HCT116 (cell line): Measurements from ENCODE around the gene SDHD. TPM values are rescaled to one million over a fixed set of nuclear protein-coding genes. Genes with fewer than 3 reads are reported as not detected.

Experiments
- ATAC-seq: fragments of 200-7000 bp; cut with Tn5 transposase; 2 replicates; pipeline ENCODE4 v1.9.1; 2020; ENCODE audit warnings: mild to moderate bottlenecking, moderate library complexity
- BruUV-seq: library from RNA; stranded (reverse); fragments of 400-500 nt; replicated peaks from 2 replicates; lab custom pipeline; 2021; lab: Mats Ljungman, UMichigan
- CTCF ChIA-PET: fragments of 300-600 bp; sonication (Branson Sonifier 250); formaldehyde crosslinking; loops from one replicate; lab custom pipeline; 2021; ENCODE audit warnings: antibody characterized with exemption; lab: Charles Lee
- POLR2A ChIA-PET: fragments of 300-600, 350-600 bp; sonication (Branson Sonifier 250); formaldehyde crosslinking; loops from one replicate; lab custom pipeline; 2021; ENCODE audit warnings: antibody characterized with exemption; lab: Charles Lee
- RAD21 ChIA-PET, 2 experiments: fragments of 300-600 bp; sonication (Branson Sonifier 250); formaldehyde crosslinking; loops; one replicate each; lab custom pipeline; 2023; ENCODE audit warnings: low total read pairs in 2 of 2; ENCODE audit not compliant: uncharacterized antibody in 2 of 2, unreplicated experiment in 2 of 2, low non-redundant PET in 1 of 2; lab: Charles Lee
- DNase-seq: peaks from one replicate; pipeline ENCODE4 v3.0.0-alpha.2; 2010; ENCODE audit warnings: low read depth, low spot score
- H2AFZ ChIP-seq: fragments of 200-600 bp; shearing (Covaris generic), sonication (generic); 2 replicates; pipeline ENCODE4 v1.6.1; 2017; ENCODE audit warnings: low read depth, mixed run types, mixed read lengths, antibody characterized with exemption, low read length; ENCODE audit not compliant: poor library complexity, severe bottlenecking
- H3K27ac ChIP-seq: 2 replicates; pipeline ENCODE4 v1.5.1; 2012; ENCODE audit warnings: low read depth, low read length
- H3K27me3 ChIP-seq: fragments of 200-600 bp; sonication (generic); 2 replicates; pipeline ENCODE4 v1.6.1; 2016; ENCODE audit warnings: mixed run types, low read length, mixed read lengths; ENCODE audit not compliant: insufficient read depth
- H3K36me3 ChIP-seq, 2 experiments: fragments of 200-500 bp in 1 of 2; fragments of 200-600 bp in 1 of 2; sonication (Bioruptor generic) in 1 of 2; sonication (generic) in 1 of 2; 2 replicates each; pipeline versions ENCODE4 v1.5.1 to v1.6.1; 2014 to 2016; ENCODE audit warnings: low read length in 2 of 2, inconsistent platforms in 1 of 2, mixed read lengths in 1 of 2, mixed run types in 1 of 2; ENCODE audit not compliant: insufficient read depth in 2 of 2, control insufficient read depth in 1 of 2
- H3K4me1 ChIP-seq, 2 experiments: fragments of 200-600 bp in 1 of 2; sonication (generic) in 1 of 2; 2 replicates each; pipeline versions ENCODE4 v1.5.1 to v1.6.1; 2012 to 2017; ENCODE audit warnings: low read length in 2 of 2, inconsistent platforms in 1 of 2, mild to moderate bottlenecking in 1 of 2, mixed read lengths in 1 of 2, mixed run types in 1 of 2, moderate library complexity in 1 of 2; ENCODE audit not compliant: insufficient read depth in 2 of 2, control insufficient read depth in 1 of 2
- H3K4me2 ChIP-seq: fragments of 200-600 bp; sonication (generic); 2 replicates; pipeline ENCODE4 v1.6.1; 2017; ENCODE audit warnings: mixed run types, low read length, mixed read lengths
- H3K4me3 ChIP-seq, 2 experiments: fragments of 200-600 bp in 1 of 2; sonication (generic) in 1 of 2; replicated peaks in 1 of 2; 2 replicates each; pipeline ENCODE4 v1.5.1; 2011 to 2016; ENCODE audit warnings: low read length in 2 of 2, control low read depth in 1 of 2, low read depth in 1 of 2, mild to moderate bottlenecking in 1 of 2, mixed read lengths in 1 of 2, mixed run types in 1 of 2
- H3K79me2 ChIP-seq: fragments of 200-600 bp; sonication (generic); 2 replicates; pipeline ENCODE4 v1.6.1; 2017; ENCODE audit warnings: mild to moderate bottlenecking, mixed run types, low read length, moderate library complexity, mixed read lengths; ENCODE audit not compliant: insufficient read depth
- H3K9ac ChIP-seq: fragments of 200-600 bp; sonication (generic); 2 replicates; pipeline ENCODE4 v1.6.1; 2016; ENCODE audit warnings: low read length, mixed read lengths
- H3K9me2 ChIP-seq: fragments of 200-600 bp; sonication (generic), shearing (Covaris generic); 2 replicates; pipeline ENCODE4 v1.6.1; 2017; ENCODE audit warnings: mixed run types, mild to moderate bottlenecking, moderate library complexity; ENCODE audit not compliant: insufficient read depth
- H3K9me3 ChIP-seq, 2 experiments: fragments of 200-500 bp in 1 of 2; fragments of 200-600 bp in 1 of 2; sonication (Bioruptor generic) in 1 of 2; sonication (generic) in 1 of 2; 2 replicates each; pipeline ENCODE4 v1.6.1; 2014 to 2017; ENCODE audit warnings: low read length in 2 of 2, mixed read lengths in 2 of 2, inconsistent platforms in 1 of 2, low read depth in 1 of 2, mild to moderate bottlenecking in 1 of 2, mixed run types in 1 of 2, moderate library complexity in 1 of 2; ENCODE audit not compliant: control insufficient read depth in 1 of 2, insufficient read depth in 1 of 2
- H4K20me1 ChIP-seq: fragments of 200-600 bp; sonication (generic), shearing (Covaris generic); 2 replicates; pipeline ENCODE4 v1.6.1; 2017; ENCODE audit warnings: mixed run types, mild to moderate bottlenecking, moderate library complexity; ENCODE audit not compliant: insufficient read depth
- CBX3 ChIP-seq: IDR thresholded peaks from 2 replicates; pipeline ENCODE4 v1.6.1; 2012; ENCODE audit warnings: low read depth
- CEBPB ChIP-seq: IDR thresholded peaks from 2 replicates; pipeline ENCODE4 v1.6.1; 2012; ENCODE audit warnings: low read depth
- EGR1 ChIP-seq: IDR thresholded peaks from 2 replicates; pipeline ENCODE4 v1.6.1; 2012; ENCODE audit warnings: low read depth
- ELF1 ChIP-seq: IDR thresholded peaks from 2 replicates; pipeline ENCODE4 v1.6.1; 2012; ENCODE audit warnings: low read depth, borderline replicate concordance
- EZH2 ChIP-seq: fragments of 200-600 bp; sonication (generic); IDR thresholded peaks from 2 replicates; pipeline ENCODE4 v1.6.1; 2017; ENCODE audit warnings: antibody characterized with exemption, mixed run types
- JUND ChIP-seq: IDR thresholded peaks from 2 replicates; pipeline ENCODE4 v1.6.1; 2012
- POLR2A ChIP-seq: IDR thresholded peaks from 2 replicates; pipeline ENCODE4 v1.7.0; 2011; ENCODE audit warnings: borderline replicate concordance; ENCODE audit not compliant: insufficient read depth, insufficient read length; ENCODE audit errors: extremely low read depth
- POLR2AphosphoS5 ChIP-seq: IDR thresholded peaks from 2 replicates; pipeline ENCODE4 v1.6.1; 2011; ENCODE audit warnings: mild to moderate bottlenecking, low read depth, low read length, moderate library complexity
- SIN3A ChIP-seq: IDR thresholded peaks from 2 replicates; pipeline ENCODE4 v1.6.1; 2012; ENCODE audit warnings: low read depth
- SP1 ChIP-seq: IDR thresholded peaks from 2 replicates; pipeline ENCODE4 v1.6.1; 2012; ENCODE audit warnings: low read depth
- YY1 ChIP-seq: IDR thresholded peaks from 2 replicates; pipeline ENCODE4 v1.6.1; 2011; ENCODE audit warnings: low read length, low read depth, moderate library complexity, mild to moderate bottlenecking; ENCODE audit not compliant: insufficient replicate concordance; ENCODE audit errors: extremely low read depth
- ZFX ChIP-seq: fragments of 450-650 bp; IDR thresholded peaks from 2 replicates; pipeline ENCODE4 v1.6.1; 2017
- ZNF274 ChIP-seq: fragments of 200-500 bp; sonication (Bioruptor generic); IDR thresholded peaks from 2 replicates; pipeline ENCODE4 v1.6.1; 2014; ENCODE audit warnings: mild to moderate bottlenecking, low read depth, low read length, inconsistent platforms
- intact Hi-C: fragments of 100-400 bp; cut with micrococcal nuclease; formaldehyde crosslinking; loops from 2 replicates; pipeline ENCODE4 v1.10.0; 2022
- total RNA-seq: library from RNA; stranded (reverse); gene quantifications from one replicate; pipeline ENCODE4 v1.2.1, GENCODE V29; 2021; ENCODE audit not compliant: unreplicated experiment
- TF ChIP-seq, protein P1 (sequence below): IDR thresholded peaks from 2 replicates; pipeline ENCODE4 v1.6.1; 2012
- TF ChIP-seq, protein P2 (sequence below): IDR thresholded peaks from 2 replicates; pipeline ENCODE4 v1.6.1; 2012
- TF ChIP-seq, protein P3 (sequence below): IDR thresholded peaks from 2 replicates; pipeline ENCODE4 v1.6.1; 2012; ENCODE audit warnings: low read depth

The SDHD gene
- total RNA-seq, 1 experiment from 2014 or later = 129 TPM

DNA sequence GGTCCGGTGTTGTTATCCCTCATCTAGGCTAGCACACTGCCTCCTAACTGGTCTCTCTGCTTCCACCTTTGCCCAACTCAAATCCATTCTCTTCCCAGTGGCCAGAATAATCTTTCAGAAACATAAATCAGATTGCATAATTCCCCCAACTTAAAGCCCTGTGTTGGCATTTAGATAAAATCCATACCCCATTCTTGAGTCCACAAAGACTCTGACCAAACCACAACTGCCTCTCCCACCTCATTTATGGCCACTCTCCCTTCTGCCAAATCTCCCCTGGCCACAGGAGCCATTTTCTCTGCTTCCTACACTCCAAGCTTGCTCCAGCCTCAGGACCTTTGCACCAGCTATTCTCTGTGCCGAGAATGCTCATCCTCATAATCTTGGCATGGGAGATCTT is 40.4 kb downstream of the SDHD start:
- Histone ChIP-seq H4K20me1 (no peaks in the 10 kb centered on the region), H3K79me2 (no peaks in the 10 kb centered on the region), H3K9me3 (no peaks in the 10 kb centered on the region), H3K27me3 (no peaks in the 10 kb centered on the region), H2AFZ (no peak overlapping the region), H3K27ac (no peak overlapping the region), H3K4me3 (no peak overlapping the region), H3K4me1 (peaks cover 52 to 85% of the 10 kb centered on the region in 2 experiments), H3K9me2 (no peaks in the 10 kb centered on the region), H3K4me2 (no peak overlapping the region), H3K9ac (no peak overlapping the region), H3K36me3 (no peaks in the 10 kb centered on the region)
- ATAC-seq = no peak
- TF ChIP-seq EZH2 (no peak), EGR1 (no peak), JUND (no peak), POLR2A (no peak), ZFX (no peak), CBX3 (0 out of 2 replicates have a peak, but pooled peaks have one; percentile 19)
- no TSS peak for BruUV-seq
- ChIA-PET POLR2A (no interaction called here), CTCF (no interaction called here), RAD21 (no interaction called here)
- DNase-seq = no peak
- intact Hi-C loops = no loop called here

DNA sequence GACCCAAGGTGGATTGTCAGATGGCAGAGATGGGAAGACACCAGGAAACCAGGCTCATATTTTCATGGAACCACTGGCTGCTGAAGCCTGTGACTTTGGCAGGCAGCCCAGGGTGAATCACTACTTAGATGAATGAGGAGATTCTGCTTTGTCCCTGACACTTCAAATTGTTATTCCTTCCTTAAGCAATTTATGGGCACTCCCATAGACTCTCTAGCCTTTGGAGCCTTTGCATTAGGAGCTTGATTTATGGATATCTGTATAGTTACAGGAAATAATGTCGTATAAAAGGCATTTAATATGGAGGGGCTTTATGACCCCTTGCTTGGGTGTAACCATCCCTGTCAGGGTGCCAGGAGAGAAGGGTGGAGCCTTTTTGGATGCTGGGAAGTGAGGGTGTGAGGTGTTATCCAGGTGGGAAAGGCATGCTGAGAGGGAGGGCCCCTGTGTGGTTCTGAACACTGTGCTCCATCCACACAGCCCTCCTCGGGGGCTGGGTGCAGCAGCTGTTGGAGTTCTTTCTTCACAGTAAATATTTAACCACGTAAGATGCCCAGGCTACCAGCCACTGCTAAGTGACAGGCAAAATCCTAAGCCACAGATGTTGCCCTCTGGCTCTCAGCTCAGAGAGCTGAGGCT is 41.9 kb downstream of the SDHD start:
- H3K4me2 ChIP-seq = peak overlapping the region; percentile 64
- RAD21 ChIA-PET = no interaction called here
- no peaks in the 10 kb centered on the region for H4K20me1 ChIP-seq
- peaks cover 54 to 85% of the 10 kb centered on the region in 2 experiments for H3K4me1 ChIP-seq
- intact Hi-C loops = no loop called here
- H3K36me3 ChIP-seq = no peaks in the 10 kb centered on the region
- peak; percentile 87 for DNase-seq
- H3K9ac ChIP-seq = peak overlapping the region; percentile 21
- BruUV-seq = no TSS peak
- no peak overlapping the region for H2AFZ ChIP-seq
- H3K27ac ChIP-seq = peak overlapping the region; percentile 76
- CTCF ChIA-PET = interaction anchor here (1.2 kb wide), 1 partner anchor 47 kb away, joined by 3 read pairs; the partner anchor contains the start of gene BCO2
- H3K27me3 ChIP-seq = no peaks in the 10 kb centered on the region
- 0 out of 4 replicates have a peak overlapping the region, but pooled peaks of 1 of the 2 experiments have one; percentile 9 for H3K4me3 ChIP-seq
- no peaks in the 10 kb centered on the region for H3K9me2 ChIP-seq
- POLR2A ChIA-PET = interaction anchor here (0.7 to 2.5 kb wide), 3 partner anchors 8 to 191 kb away, joined by 4 to 8 read pairs (median 4); partner anchors contain the start of genes DIXDC1 and IL18
- peak; percentile 71 for ATAC-seq
- H3K79me2 ChIP-seq = no peaks in the 10 kb centered on the region
- H3K9me3 ChIP-seq = no peaks in the 10 kb centered on the region
- TF ChIP-seq CEBPB (peak; percentile 62), YY1 (peak; percentile 36), SIN3A (peak; percentile 74; the same call in 1 of the 2 replicates), POLR2AphosphoS5 (peak; percentile 32; the same call in 1 of the 2 replicates), JUND (peak; percentile 75), ELF1 (no peak), ZNF274 (no peak), SP1 (peak; percentile 76), EGR1 (no peak)
- TF ChIP-seq, protein P1, sequence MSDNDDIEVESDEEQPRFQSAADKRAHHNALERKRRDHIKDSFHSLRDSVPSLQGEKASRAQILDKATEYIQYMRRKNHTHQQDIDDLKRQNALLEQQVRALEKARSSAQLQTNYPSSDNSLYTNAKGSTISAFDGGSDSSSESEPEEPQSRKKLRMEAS = peak; percentile 69
- TF ChIP-seq, protein P2, sequence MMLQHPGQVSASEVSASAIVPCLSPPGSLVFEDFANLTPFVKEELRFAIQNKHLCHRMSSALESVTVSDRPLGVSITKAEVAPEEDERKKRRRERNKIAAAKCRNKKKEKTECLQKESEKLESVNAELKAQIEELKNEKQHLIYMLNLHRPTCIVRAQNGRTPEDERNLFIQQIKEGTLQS = no peak
- TF ChIP-seq, protein P3, sequence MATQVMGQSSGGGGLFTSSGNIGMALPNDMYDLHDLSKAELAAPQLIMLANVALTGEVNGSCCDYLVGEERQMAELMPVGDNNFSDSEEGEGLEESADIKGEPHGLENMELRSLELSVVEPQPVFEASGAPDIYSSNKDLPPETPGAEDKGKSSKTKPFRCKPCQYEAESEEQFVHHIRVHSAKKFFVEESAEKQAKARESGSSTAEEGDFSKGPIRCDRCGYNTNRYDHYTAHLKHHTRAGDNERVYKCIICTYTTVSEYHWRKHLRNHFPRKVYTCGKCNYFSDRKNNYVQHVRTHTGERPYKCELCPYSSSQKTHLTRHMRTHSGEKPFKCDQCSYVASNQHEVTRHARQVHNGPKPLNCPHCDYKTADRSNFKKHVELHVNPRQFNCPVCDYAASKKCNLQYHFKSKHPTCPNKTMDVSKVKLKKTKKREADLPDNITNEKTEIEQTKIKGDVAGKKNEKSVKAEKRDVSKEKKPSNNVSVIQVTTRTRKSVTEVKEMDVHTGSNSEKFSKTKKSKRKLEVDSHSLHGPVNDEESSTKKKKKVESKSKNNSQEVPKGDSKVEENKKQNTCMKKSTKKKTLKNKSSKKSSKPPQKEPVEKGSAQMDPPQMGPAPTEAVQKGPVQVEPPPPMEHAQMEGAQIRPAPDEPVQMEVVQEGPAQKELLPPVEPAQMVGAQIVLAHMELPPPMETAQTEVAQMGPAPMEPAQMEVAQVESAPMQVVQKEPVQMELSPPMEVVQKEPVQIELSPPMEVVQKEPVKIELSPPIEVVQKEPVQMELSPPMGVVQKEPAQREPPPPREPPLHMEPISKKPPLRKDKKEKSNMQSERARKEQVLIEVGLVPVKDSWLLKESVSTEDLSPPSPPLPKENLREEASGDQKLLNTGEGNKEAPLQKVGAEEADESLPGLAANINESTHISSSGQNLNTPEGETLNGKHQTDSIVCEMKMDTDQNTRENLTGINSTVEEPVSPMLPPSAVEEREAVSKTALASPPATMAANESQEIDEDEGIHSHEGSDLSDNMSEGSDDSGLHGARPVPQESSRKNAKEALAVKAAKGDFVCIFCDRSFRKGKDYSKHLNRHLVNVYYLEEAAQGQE = no peak
